GM23248 (cell line): ENCODE measurements around the gene ZNF300.

Source experiments
- EZH2 ChIP-seq: fragments of 200-600 bp; sonication (generic); IDR thresholded peaks from 2 replicates; pipeline ENCODE4 v1.6.1; 2018; ENCODE audit warnings: antibody characterized with exemption, mild to moderate bottlenecking; ENCODE audit not compliant: insufficient read depth, poor library complexity, severe bottlenecking
- EZH2phosphoT487 ChIP-seq: fragments of 200-600 bp; sonication (generic); IDR thresholded peaks from 2 replicates; pipeline ENCODE4 v1.6.1; 2018; ENCODE audit warnings: antibody characterized with exemption, moderate library complexity, mild to moderate bottlenecking, low read depth; ENCODE audit not compliant: insufficient read depth

DNA sequence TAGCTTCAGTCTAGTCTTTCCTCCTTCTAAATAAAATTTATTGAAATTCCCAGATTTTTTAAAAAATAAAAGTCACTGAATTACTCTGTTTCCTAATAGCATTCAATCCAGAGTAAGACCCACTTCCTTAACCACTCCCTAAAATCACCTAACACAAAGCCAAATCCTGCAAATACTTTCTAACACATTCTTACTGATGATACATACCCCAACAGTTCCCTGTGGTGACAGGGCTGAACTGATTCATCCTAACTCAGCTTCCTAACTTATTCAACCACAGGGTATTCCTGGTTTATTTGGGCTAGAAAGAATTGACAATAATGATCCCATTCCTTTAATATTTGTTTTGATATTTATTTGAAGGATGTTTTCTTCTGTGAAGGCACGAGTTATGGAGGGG, 40.7 kb upstream of the ZNF300 start:
- TF ChIP-seq EZH2, result no peak
- TF ChIP-seq EZH2phosphoT487, result no peak
